ENCODE data around the gene EIF2B2. TPM values are rescaled to one million over a fixed set of nuclear protein-coding genes. Genes with fewer than 3 reads are reported as not detected.
"Not testable (repeated sequence)": the region's sequence is repeated elsewhere in the genome, so short reads cannot be mapped to it uniquely, and the experiment has no call there.

The EIF2B2 gene
- total RNA-seq, 1 experiment from 2014 or later: 139 TPM

GRCh38 chr14:74988131-74988530 is 14.6 kb upstream of the EIF2B2 start:
- ChIA-PET CTCF (no interaction called here), POLR2A (ENCODE audit: unreplicated experiment) (interaction anchor here (0.6 kb wide), 2 partner anchors 264 to 422 kb away, joined by 3 to 5 read pairs; no protein-coding TSS in a partner anchor)
- Histone ChIP-seq H3K4me3 (no peak overlapping the region), H3K27ac (peak overlapping the region; percentile 38), H2AFZ (no peak overlapping the region), H3K9me3 (ENCODE audit: insufficient read depth, low read depth) (no peaks in the 10 kb centered on the region), H3F3A (ENCODE audit: insufficient read depth, low read depth) (peaks cover 30% of the 10 kb centered on the region), H3K79me2 (ENCODE audit: low read depth) (no peaks in the 10 kb centered on the region), H3K27me3 (ENCODE audit: insufficient read depth, low read depth) (no peaks in the 10 kb centered on the region), H3K4me2 (peak overlapping the region; percentile 52), H3K4me1 (replicated peaks; ENCODE audit: insufficient read depth) (peaks cover 43% of the 10 kb centered on the region), H4K20me1 (ENCODE audit: insufficient read depth) (no peaks in the 10 kb centered on the region), H3K9me2 (ENCODE audit: insufficient read depth) (no peaks in the 10 kb centered on the region), H3K36me3 (ENCODE audit: low read depth) (no peaks in the 10 kb centered on the region)
- TF ChIP-seq CTCF (conservative IDR thresholded peaks at IDR 0.05): no peak; the same call in 1 of the 2 replicates
- TF ChIP-seq EZH2 (IDR thresholded peaks at IDR 0.05; ENCODE audit: low read depth): no peak
- peak; percentile 94 to 100 for DNase-seq
- intact Hi-C loops (cut with micrococcal nuclease; ENCODE audit: unreplicated experiment): loop anchor here (1.0 to 5.0 kb wide), 3 partner anchors 14 to 464 kb away; partner anchors contain the start of genes EIF2B2 and ZC2HC1C
- no TSS peak for BruUV-seq (replicated peaks)

- Histone ChIP-seq H3K9me3 (ENCODE audit: insufficient read depth, low read depth) (no peaks in the 10 kb centered on the region), H3K4me2 (peak overlapping the region; percentile 43), H3F3A (ENCODE audit: insufficient read depth, low read depth) (peaks cover 30% of the 10 kb centered on the region), H3K79me2 (ENCODE audit: low read depth) (no peaks in the 10 kb centered on the region), H3K36me3 (ENCODE audit: low read depth) (no peaks in the 10 kb centered on the region), H4K20me1 (ENCODE audit: insufficient read depth) (no peaks in the 10 kb centered on the region), H2AFZ (no peak overlapping the region), H3K4me1 (replicated peaks; ENCODE audit: insufficient read depth) (peaks cover 35% of the 10 kb centered on the region), H3K4me3 (no peak overlapping the region), H3K27ac (peak overlapping the region; percentile 35), H3K9me2 (ENCODE audit: insufficient read depth) (no peaks in the 10 kb centered on the region), H3K27me3 (ENCODE audit: insufficient read depth, low read depth) (no peaks in the 10 kb centered on the region)
- intact Hi-C loops (cut with micrococcal nuclease; ENCODE audit: unreplicated experiment): loop anchor here (1.0 to 5.0 kb wide), 3 partner anchors 13 to 463 kb away; partner anchors contain the start of genes EIF2B2 and ZC2HC1C
- POLR2A ChIA-PET (ENCODE audit: unreplicated experiment): interaction anchor here (0.6 kb wide), 2 partner anchors 80 to 263 kb away, joined by 3 to 4 read pairs; partner anchors contain the start of gene ZC2HC1C
- BruUV-seq (replicated peaks): no TSS peak
- no peak for DNase-seq
- TF ChIP-seq EZH2 (IDR thresholded peaks at IDR 0.05; ENCODE audit: low read depth) (no peak), CTCF (conservative IDR thresholded peaks at IDR 0.05) (no peak)
- CTCF ChIA-PET: no interaction called here
These were observed 13.7 kb upstream of the EIF2B2 start for GRCh38 chr14:74988993-74989392.

GRCh38 chr14:74994182-74994581 is 8.5 kb upstream of the EIF2B2 start:
- H3K4me3 ChIP-seq; H3K9me3 ChIP-seq (ENCODE audit: insufficient read depth, low read depth); H2AFZ ChIP-seq; intact Hi-C loops (cut with micrococcal nuclease; ENCODE audit: unreplicated experiment); H3F3A ChIP-seq (ENCODE audit: insufficient read depth, low read depth); H3K9me2 ChIP-seq (ENCODE audit: insufficient read depth); H4K20me1 ChIP-seq (ENCODE audit: insufficient read depth); DNase-seq; H3K27ac ChIP-seq; POLR2A ChIA-PET (ENCODE audit: unreplicated experiment); H3K36me3 ChIP-seq (ENCODE audit: low read depth); H3K27me3 ChIP-seq (ENCODE audit: insufficient read depth, low read depth); H3K4me2 ChIP-seq; BruUV-seq (replicated peaks); H3K79me2 ChIP-seq (ENCODE audit: low read depth); CTCF ChIA-PET: not testable (repeated sequence)
- H3K4me1 ChIP-seq (replicated peaks; ENCODE audit: insufficient read depth): peaks cover 14% of the 10 kb centered on the region

DNA sequence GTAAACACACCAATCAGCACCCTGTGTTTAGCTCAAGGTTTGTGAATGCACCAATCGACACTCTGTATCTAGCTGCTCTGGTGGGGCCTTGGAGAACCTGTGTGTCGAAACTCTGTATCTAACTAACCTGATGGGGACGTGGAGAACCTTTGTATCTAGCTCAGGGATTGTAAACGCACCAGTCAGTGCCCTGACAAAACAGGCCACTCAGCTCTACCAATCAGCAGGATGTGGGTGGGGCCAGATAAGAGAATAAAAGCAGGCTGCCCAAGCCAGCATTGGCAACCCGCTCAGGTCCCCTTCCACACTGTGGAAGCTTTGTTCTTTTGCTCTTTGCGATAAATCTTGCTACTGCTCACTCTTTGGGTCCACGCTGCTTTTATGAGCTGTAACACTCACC is 6.9 kb upstream of the EIF2B2 start:
- POLR2A ChIA-PET (ENCODE audit: unreplicated experiment); H3K4me3 ChIP-seq; BruUV-seq (replicated peaks); H3K27me3 ChIP-seq (ENCODE audit: insufficient read depth, low read depth); H4K20me1 ChIP-seq (ENCODE audit: insufficient read depth); intact Hi-C loops (cut with micrococcal nuclease; ENCODE audit: unreplicated experiment); H3F3A ChIP-seq (ENCODE audit: insufficient read depth, low read depth); H3K4me2 ChIP-seq; H2AFZ ChIP-seq; DNase-seq; H3K36me3 ChIP-seq (ENCODE audit: low read depth); H3K27ac ChIP-seq; CTCF ChIA-PET; H3K9me2 ChIP-seq (ENCODE audit: insufficient read depth); H3K79me2 ChIP-seq (ENCODE audit: low read depth); H3K9me3 ChIP-seq (ENCODE audit: insufficient read depth, low read depth): not testable (repeated sequence)
- peaks cover 13% of the 10 kb centered on the region for H3K4me1 ChIP-seq (replicated peaks; ENCODE audit: insufficient read depth)

All from PC-9 (cell line).